HK-2 (cell line): ENCODE data around the gene FBXW12.
"Not testable (repeated sequence)": the region's sequence is repeated elsewhere in the genome, so short reads cannot be mapped to it uniquely, and the experiment has no call there.

Experiments
- DNase-seq: peaks from one replicate; pipeline ENCODE4 v3.0.0-alpha.2; 2018; ENCODE audit not compliant: unreplicated experiment

FBXW12 gene, protein sequence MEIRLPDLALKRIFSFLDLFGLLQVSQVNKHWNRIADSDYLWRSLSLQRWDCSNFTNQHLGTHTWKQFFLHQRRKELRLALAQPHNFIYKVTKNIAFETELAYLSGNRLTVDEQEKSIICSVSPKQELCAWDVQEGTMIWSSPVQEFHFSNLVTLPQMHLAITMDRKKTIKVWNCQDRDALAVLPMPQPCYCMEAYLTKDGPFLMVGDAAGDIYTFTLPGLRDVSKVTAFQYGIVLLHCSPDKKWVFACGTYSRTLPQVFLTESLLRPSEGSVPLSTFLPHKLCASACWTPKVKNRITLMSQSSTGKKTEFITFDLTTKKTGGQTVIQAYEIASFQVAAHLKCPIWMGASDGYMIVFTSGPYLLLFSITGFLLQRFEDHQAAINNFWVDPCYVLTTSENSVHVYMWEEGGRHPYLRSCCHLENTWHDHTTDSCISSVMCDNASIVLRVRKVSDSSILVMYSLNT

DNA sequence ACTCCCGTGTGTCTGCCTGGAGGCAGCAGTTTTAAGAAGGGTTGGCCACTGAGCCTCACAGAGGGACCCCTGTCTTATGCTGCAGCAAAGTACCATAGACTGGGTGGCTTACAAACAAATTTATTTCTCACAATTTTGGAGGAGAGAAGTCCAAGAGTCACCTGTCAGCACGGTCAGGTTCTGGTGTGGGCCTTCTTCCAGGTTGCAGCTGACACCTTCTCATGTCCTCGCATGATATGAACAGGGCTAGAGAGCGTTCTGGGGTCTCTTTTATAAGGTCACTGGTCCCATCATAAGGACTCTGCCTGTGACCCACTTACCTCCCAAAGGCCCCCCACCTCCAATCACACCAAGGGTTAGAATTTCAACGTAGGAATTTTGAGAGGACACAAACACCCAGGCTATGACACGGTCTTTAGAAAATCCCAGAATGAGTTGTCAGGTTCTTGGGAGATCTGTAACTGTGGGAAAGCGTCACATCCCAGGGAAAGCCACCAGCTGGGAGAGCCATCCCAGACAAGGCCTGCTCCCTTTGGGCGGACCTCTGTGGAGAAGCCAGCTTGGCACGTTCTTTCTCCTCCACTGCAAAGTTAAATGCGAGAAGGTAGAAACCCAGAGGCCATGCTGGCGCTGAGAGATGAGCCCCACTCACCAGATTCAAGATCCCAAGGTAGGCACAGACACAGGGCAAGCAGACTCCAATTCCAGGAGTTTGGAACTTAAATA, at the start of gene FBXW12:
TSS of gene FBXW12 (plus strand) at position 569 of the 726 bp plus-strand sequence. CDS start 549 bp downstream, outside the sequence.
- DNase-seq: no peak

DNA sequence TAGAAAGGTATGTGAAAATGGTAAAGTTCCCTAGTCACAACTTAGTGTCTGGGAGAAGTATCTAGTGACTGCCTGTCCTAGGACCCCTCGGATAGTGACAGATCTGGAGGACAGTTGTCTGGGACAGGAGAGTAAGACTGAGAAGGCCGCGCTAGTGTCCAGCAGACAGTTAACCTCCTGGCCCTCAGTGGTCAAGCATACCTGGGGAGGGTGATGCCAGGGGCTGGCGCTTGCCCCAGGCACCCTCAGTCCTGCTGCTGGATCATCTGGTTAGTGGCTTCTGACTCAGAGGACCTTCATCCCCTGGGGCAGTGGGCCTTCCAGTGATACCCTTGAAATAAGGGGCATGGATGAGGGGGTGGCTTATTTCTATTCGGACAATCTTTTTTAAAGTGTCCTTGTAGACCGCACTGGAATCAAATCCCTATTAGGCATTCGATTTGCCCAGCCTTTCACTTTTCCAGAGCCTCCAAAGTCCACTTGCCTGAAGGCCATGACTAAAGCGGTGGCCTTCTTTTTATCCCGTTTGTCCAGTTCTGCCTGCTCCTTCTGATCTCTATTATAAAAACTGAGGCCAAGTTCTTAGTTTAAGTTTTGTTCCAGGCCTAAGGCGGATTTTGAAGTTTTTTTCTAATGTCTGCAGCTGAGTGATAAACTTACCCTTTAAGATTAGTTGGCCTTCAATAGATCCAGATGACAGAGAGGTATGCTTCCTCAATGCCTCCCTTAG, 40.1 kb upstream of the FBXW12 start:
- not testable (repeated sequence) for DNase-seq

DNA sequence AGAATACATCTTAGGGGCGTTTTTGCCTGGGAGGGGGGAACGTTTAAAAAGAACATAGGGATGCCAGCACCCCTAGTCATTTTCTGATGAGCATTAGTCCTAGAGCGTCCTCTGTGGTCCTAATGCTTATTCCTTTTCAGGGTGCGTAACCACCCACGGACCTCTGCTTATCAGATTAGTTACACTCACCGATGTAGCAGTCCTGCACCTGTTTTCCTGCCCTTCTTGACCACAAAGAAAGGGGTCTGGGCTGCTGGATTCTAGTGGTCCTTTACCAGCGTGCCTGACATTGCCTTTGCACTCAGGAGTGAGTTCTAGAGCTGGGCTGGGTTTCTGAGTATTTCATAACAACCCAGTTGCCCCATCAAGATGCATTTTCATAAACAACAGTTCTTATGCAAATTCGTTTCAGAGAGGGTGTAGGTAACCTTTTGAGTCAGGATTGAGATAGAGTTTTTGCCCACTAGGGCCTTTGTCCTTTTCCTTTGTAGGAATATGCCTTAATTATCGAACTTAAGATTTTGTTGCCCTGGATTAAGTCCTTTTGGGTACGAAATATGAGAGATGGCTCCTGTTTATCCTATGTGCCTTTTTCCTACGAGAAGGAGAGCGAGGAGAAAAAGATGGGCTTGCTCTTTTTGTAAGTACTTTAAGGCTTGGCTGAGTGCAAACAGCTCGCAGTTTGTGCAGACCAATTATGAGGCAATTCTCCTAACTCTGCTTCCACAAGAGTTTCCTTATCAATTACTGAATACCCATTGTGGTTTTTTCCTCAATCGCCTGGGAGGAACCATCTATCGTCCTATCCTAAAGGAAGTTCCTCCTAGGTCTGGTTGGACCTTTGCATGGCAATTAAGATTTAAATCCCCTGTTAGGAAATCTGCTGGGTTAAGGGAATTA, 38.4 kb upstream of the FBXW12 start, which contains the start of gene SPINK8:
TSS of gene SPINK8 (minus strand) at position 316 of the 900 bp plus-strand sequence. CDS start 5,320 bp downstream, outside the sequence.
- DNase-seq: not testable (repeated sequence)

DNA sequence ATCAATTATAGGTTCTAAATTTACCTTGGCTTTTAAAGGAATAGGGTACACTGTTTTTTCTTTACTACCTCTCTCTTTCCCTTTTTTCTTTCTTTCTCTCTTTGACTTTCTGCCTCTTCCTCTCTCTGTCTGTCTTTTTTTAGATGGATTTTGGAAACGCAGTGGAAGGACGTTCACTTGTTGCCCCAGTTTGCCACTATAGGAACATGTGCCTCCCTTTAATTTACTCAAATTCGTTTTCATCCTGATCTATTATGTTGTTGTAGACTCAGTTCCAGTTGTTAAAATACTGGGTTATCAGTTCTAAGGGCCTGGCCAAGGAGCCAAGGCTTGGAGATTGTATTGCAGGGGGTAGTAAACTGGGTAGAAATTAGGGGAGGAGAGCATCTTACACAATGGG, 37.4 kb upstream of the FBXW12 start:
- no peak for DNase-seq

DNA sequence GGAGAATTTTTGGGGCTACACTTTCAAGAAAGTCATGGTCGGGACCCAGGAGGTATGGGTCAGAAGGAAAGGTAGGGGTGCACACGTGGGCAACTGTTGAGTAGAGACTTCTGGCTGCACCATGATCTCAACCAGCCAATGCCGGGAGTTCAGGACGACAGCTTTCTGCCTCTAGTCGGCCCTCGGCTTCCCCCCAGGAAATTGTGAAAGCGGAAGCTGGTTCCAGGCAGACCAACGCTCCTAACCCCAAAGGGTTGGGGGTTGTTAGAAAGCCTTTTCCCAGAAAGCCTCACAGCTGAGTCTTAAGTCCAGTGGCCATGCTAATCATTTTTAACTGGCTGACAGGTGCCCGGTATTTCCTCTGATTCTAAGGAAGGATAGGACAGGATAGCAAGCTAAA, 36.7 kb upstream of the FBXW12 start:
- DNase-seq: not testable (repeated sequence)

DNA sequence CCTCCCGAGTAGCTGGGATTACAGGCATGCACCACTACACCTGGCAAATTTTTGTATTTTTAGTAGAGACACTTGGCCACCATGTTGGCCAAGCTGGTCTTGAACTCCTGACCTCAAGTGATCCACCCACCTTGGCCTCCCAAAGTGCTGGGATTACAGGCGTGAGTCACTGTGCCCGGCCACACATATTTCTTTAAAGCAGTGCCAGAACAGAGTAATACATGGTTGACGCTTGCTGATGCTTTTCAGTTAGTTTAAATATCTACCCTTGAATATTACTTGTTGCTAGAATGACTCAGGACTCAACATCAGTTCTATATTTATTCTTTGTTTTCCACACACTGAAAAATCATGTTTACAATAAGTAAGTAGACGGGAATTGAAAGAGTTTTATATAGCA, 34.5 kb upstream of the FBXW12 start:
- DNase-seq: not testable (repeated sequence)

DNA sequence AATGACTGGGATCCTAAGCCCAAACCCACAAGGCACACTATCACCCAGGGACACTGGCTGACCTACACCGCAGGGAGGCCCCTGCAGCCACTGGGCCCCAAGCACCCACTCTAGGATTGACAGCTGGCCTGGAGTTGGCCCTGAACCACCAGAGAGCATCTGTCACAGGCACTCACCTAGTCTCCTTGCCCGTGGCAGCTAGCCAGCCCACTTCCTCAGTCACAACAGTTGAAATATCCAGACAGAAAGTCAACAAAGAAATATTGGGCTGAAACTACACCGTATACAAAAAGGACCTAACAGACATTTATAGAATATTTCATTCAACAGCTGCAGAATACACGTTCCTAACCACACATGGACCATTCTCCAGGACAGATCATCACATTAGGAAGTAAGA, 33.4 kb upstream of the FBXW12 start:
- no peak for DNase-seq

DNA sequence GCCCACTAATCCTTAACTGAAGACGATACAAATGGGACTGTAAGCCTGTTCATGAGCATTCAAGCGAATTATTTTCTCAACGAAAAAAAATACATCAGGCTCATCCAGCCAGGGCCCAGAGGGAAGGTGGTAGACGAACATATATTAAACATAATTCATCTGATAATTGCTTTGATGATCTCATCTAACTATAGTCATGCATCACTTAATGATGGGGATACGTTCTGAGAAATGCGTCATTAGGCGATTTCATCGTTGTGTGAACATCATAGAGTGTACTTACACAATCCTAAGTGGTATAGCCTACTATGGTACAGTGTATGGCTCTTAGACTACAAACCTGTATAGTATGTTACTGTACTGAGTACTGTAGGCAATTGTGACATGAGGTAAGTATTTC, 28.6 kb upstream of the FBXW12 start:
- DNase-seq: no peak

DNA sequence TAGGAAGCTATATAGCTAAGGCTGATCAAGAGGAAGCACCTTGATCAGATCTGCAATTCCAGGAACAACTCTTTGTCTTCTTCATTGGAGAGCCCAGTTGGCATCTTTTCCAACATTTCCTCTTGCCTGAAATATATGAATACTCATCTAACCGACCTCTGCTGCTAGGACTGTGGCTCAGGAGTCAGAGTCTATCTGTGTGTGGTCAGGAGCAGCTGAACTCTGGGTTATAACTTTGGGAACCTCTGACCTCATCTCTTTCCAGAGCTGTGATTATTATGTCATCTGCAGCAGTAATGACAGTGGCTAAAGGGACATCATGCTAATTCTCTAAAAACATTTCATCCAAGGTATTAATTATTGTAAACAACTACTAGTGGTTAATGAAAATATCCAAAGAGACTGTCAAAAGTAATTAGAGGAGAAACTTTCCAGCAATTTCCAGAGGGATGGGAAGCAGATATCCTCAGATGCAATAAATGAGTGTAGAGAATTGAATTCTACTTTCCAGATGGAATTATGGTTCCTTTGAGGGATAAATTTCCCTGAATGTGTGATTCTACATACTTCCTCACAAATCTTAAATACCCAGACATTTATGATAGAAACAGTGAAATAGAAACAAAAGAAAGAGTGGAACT, 27.0 kb upstream of the FBXW12 start:
- no peak for DNase-seq

DNA sequence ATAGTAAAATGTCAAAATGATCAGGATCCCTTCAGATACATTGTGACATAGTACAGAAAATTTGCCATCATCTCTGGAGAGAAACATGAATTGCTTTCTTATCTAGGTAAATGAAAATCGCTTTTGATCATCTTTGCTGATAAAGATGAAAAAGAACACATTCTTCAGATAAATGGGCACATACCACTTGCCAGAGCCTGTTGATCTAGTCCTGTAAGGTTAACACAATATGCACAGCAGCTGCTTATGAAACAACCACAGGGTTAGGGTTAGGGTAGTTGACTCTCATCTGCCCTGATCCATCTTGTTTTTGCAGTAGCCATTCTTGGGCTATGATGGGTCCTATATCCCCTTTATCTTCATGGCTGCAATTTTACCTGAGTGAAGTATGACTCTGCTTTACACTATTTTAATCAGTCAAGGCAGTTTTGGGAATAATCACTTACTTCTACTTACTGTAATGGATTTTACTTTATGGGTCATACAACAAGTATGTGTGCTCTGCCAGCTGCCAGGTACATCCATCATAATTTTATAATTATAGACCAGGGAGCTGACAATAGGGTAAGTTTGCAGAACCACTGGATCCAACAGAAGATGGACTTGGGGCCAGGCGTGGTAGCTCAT, 26.0 kb upstream of the FBXW12 start:
- DNase-seq: no peak

DNA sequence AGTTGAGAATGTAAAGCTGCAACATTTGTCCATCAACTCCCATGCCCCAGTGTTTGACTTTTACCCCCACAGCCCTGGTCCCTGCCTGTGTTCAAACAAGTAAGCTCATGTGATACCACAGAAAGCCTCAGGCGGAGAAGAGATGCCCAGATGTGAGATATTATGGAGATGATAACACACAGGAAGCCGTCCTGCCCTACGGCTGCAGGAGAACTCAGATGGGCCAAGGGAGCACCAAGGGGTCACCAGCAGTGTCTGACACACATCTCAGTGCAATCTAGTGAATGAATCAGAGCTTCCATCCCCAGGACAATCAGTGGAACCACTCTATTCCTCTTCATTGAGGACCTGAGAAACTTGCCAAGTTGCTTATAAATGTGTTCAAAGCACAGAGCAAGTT, 24.5 kb upstream of the FBXW12 start:
- no peak for DNase-seq

DNA sequence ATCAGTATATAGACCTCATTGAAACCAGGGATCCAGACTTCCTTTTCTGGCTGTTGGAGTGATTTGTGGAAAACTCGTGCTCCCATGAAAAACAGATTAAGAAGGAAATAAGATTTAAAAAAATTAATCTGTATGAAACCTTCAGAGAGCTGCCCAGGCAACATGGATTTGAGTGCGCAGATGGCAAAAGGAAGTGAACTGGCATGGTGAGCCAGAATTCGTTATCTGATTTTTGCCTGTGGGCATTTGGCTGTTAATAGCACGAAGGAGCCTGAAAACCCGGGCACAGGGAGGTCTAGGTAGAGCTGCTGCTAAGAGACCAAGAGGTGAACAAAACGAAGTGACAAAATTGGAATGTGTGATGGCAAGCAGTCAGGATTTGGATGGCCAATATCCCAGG, 19.5 kb upstream of the FBXW12 start:
- no peak for DNase-seq

DNA sequence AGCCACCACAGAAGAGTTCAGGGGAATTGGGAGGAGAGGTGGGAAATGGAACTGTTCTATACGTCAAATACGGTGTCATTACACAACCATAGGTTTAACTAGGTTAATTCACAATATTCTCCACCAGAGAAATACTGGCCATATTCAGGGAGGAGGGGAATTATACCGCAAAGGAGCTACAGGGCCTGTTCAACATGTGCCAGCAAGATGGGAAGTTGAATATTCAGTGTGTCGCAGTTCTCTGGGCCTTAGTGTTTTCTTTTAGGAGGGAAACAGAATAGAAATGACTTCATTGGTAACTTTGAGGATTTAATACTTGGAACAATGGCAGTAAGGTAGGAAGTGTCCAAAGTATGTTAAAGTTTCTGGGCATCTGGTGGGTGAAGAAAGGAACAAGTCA, 18.0 kb upstream of the FBXW12 start:
- no peak for DNase-seq

DNA sequence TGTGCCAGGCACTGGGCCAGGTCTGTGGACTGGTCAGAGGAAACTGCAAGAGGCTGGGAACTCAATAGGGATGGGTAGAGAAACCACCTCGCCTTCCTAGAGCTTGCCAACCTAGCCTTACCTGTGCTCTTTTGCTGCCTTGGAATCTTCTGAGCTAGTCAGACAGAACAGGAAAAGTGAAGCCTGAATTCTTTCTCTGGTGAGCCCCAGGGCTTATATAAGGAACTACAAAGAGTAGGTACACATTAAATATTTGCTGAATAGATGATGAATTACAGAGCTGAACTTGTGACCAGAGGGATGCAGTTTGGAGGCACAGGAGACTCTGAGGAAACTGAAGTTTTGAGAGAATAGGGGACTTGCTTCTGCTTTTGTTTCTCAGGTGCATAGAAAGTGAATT, 15.6 kb upstream of the FBXW12 start:
- DNase-seq: no peak

DNA sequence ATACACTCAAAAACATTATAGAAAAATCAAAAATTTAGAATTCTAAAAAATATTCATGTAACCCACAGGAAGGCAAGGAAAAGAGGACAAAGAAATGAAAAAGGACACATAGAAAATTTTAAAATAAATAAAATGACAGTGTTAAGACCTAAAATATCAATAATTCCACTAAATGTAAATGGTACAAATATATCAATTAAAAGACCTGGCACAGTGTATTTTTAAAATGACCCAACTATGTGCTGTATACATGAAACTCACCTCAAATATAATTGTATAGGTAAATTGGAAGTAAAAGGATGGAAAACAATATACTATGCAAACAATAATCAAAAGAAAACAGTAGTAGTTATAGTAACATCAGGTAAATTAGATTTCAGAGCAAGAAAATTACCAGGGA, 10.1 kb upstream of the FBXW12 start:
- no peak for DNase-seq

DNA sequence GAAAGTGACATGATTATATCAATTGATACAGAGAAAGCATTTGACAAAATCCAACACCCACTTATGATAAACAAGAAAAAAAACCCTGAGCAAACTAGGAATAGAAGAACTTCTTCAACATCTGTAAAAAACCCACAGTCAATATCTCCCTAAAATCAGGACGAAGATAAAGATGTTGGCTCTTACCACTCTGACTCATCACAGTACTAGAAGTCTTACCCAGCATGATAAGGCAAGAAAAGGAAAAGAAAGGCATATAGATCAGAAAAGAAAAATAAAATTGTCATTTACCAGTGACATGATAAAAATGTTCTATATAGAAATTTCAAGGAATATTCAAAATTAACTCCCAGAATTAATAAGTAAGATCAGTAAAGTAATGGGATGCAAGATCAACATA, 7.2 kb upstream of the FBXW12 start:
- no peak for DNase-seq

DNA sequence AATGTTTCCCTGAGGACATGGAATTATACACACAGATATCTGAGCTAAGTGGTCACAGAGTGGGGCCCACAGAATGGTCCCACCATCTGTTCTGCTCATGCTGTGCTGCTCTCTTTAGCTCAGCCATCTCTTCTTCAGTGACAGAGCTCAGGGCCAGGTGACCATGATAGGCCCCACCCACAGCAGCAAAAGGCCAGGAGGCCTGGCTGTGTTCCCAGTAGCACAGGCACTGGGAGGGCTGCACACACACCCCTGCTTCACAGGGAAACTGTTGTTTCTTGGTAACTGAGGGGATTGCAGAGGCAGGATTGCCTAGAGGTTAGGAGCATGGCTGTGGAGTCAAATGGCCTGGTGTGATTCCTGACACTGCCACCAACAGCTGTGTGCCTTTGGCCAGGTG, 4.8 kb upstream of the FBXW12 start:
- DNase-seq: no peak

DNA sequence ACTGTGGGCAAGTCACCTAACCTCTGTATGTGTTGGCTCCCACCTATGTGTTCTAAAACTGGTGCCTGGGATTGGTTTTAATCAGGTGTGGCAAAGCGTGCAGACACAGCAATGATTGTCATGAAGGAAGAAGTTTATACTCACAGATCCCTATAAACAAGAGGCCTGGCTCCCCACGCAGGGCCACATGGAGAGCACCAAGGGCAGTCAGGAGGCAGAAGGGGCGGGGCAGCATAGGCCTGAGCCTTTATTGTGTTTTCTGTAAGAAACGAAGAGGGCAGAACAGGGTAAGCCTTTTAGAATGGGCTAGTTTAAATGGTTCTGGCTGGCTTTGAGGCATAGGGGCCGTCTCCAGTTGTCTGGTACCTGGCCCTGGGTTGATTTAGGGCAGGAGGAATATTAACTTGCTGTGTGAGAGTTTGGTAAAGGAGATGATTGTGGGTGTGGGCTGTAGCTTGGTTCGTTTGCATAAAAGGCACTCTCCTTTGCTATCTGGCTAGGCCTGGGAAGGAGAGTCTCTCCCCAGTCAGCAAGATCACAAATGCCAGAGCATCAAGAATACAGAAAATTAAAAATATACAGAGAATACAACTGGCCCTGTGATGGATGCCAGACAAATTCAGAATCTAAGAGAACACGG, 2.2 kb upstream of the FBXW12 start:
- no peak for DNase-seq

DNA sequence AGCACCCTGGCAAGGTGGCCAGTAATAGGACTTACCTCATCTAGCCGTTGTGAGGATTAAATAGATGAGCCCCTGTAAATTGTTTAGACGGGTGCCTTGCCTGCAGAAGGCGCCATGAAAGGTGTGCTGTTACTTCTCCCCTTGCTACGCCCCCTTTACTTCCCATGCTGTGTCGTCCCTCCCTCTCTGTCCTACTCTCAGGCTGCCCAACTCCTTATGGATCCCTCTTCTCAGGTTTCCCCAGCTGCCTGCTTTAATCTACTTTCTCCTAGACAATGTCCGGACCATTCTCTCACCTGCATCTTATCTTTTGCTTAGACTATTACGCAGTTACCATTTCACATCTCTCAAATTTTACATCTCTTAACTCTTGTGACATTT, 1.7 kb upstream of the FBXW12 start:
- no peak for DNase-seq

DNA sequence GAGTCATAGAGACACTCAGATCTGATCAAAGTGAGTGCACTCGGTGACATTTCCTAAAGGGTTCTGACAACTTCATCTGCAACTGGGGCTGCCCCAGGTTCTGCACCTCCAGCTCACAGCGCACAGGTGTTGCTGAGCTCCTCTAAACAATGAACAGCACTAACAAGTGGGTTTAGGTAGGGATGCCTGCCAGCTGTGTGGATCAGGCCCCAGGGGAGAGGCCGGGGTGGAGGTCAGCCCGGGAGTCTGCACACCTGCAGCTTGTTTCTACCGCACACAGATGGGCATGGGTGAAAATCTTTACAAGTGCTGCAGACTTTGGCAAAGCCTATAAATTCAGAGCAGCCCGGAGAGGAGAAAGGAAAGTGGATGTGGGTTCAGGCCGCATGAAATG, 355 bp downstream of the FBXW12 start:
- DNase-seq: no peak
